ENCODE measurements around the gene LHFPL6.

GRCh38 chr13:39494006-39494405 is 109.0 kb downstream of the LHFPL6 start:
- TF ChIP-seq CTCF (IDR thresholded peaks at IDR 0.05) (no peak), EZH2 (IDR thresholded peaks at IDR 0.05) (no peak), EZH2phosphoT487 (IDR thresholded peaks at IDR 0.05) (no peak)
